HCT116 (cell line): Measurements from ENCODE around the gene DDHD1. TPM values are rescaled to one million over a fixed set of nuclear protein-coding genes. Genes with fewer than 3 reads are reported as not detected.
"Not testable (repeated sequence)": the region's sequence is repeated elsewhere in the genome, so short reads cannot be mapped to it uniquely, and the experiment has no call there.

ENCODE experiments used
- ATAC-seq: fragments of 200-7000 bp; cut with Tn5 transposase; 2 replicates; pipeline ENCODE4 v1.9.1; 2020; ENCODE audit warnings: mild to moderate bottlenecking, moderate library complexity
- BruUV-seq: library from RNA; stranded (reverse); fragments of 400-500 nt; replicated peaks from 2 replicates; lab custom pipeline; 2021; lab: Mats Ljungman, UMichigan
- CTCF ChIA-PET: fragments of 300-600 bp; sonication (Branson Sonifier 250); formaldehyde crosslinking; loops from one replicate; lab custom pipeline; 2021; ENCODE audit warnings: antibody characterized with exemption; lab: Charles Lee
- POLR2A ChIA-PET: fragments of 300-600, 350-600 bp; sonication (Branson Sonifier 250); formaldehyde crosslinking; loops from one replicate; lab custom pipeline; 2021; ENCODE audit warnings: antibody characterized with exemption; lab: Charles Lee
- RAD21 ChIA-PET, 2 experiments: fragments of 300-600 bp; sonication (Branson Sonifier 250); formaldehyde crosslinking; loops; one replicate each; lab custom pipeline; 2023; ENCODE audit warnings: low total read pairs in 2 of 2; ENCODE audit not compliant: uncharacterized antibody in 2 of 2, unreplicated experiment in 2 of 2, low non-redundant PET in 1 of 2; lab: Charles Lee
- DNase-seq: peaks from one replicate; pipeline ENCODE4 v3.0.0-alpha.2; 2010; ENCODE audit warnings: low read depth, low spot score
- H2AFZ ChIP-seq: fragments of 200-600 bp; shearing (Covaris generic), sonication (generic); 2 replicates; pipeline ENCODE4 v1.6.1; 2017; ENCODE audit warnings: low read depth, mixed run types, mixed read lengths, antibody characterized with exemption, low read length; ENCODE audit not compliant: poor library complexity, severe bottlenecking
- H3K27ac ChIP-seq: 2 replicates; pipeline ENCODE4 v1.5.1; 2012; ENCODE audit warnings: low read depth, low read length
- H3K27me3 ChIP-seq: fragments of 200-600 bp; sonication (generic); 2 replicates; pipeline ENCODE4 v1.6.1; 2016; ENCODE audit warnings: mixed run types, low read length, mixed read lengths; ENCODE audit not compliant: insufficient read depth
- H3K36me3 ChIP-seq, 2 experiments: fragments of 200-500 bp in 1 of 2; fragments of 200-600 bp in 1 of 2; sonication (Bioruptor generic) in 1 of 2; sonication (generic) in 1 of 2; 2 replicates each; pipeline versions ENCODE4 v1.5.1 to v1.6.1; 2014 to 2016; ENCODE audit warnings: low read length in 2 of 2, inconsistent platforms in 1 of 2, mixed read lengths in 1 of 2, mixed run types in 1 of 2; ENCODE audit not compliant: insufficient read depth in 2 of 2, control insufficient read depth in 1 of 2
- H3K4me1 ChIP-seq, 2 experiments: fragments of 200-600 bp in 1 of 2; sonication (generic) in 1 of 2; 2 replicates each; pipeline versions ENCODE4 v1.5.1 to v1.6.1; 2012 to 2017; ENCODE audit warnings: low read length in 2 of 2, inconsistent platforms in 1 of 2, mild to moderate bottlenecking in 1 of 2, mixed read lengths in 1 of 2, mixed run types in 1 of 2, moderate library complexity in 1 of 2; ENCODE audit not compliant: insufficient read depth in 2 of 2, control insufficient read depth in 1 of 2
- H3K4me2 ChIP-seq: fragments of 200-600 bp; sonication (generic); 2 replicates; pipeline ENCODE4 v1.6.1; 2017; ENCODE audit warnings: mixed run types, low read length, mixed read lengths
- H3K4me3 ChIP-seq, 2 experiments: fragments of 200-600 bp in 1 of 2; sonication (generic) in 1 of 2; replicated peaks in 1 of 2; 2 replicates each; pipeline ENCODE4 v1.5.1; 2011 to 2016; ENCODE audit warnings: low read length in 2 of 2, control low read depth in 1 of 2, low read depth in 1 of 2, mild to moderate bottlenecking in 1 of 2, mixed read lengths in 1 of 2, mixed run types in 1 of 2
- H3K79me2 ChIP-seq: fragments of 200-600 bp; sonication (generic); 2 replicates; pipeline ENCODE4 v1.6.1; 2017; ENCODE audit warnings: mild to moderate bottlenecking, mixed run types, low read length, moderate library complexity, mixed read lengths; ENCODE audit not compliant: insufficient read depth
- H3K9ac ChIP-seq: fragments of 200-600 bp; sonication (generic); 2 replicates; pipeline ENCODE4 v1.6.1; 2016; ENCODE audit warnings: low read length, mixed read lengths
- H3K9me2 ChIP-seq: fragments of 200-600 bp; sonication (generic), shearing (Covaris generic); 2 replicates; pipeline ENCODE4 v1.6.1; 2017; ENCODE audit warnings: mixed run types, mild to moderate bottlenecking, moderate library complexity; ENCODE audit not compliant: insufficient read depth
- H3K9me3 ChIP-seq, 2 experiments: fragments of 200-500 bp in 1 of 2; fragments of 200-600 bp in 1 of 2; sonication (Bioruptor generic) in 1 of 2; sonication (generic) in 1 of 2; 2 replicates each; pipeline ENCODE4 v1.6.1; 2014 to 2017; ENCODE audit warnings: low read length in 2 of 2, mixed read lengths in 2 of 2, inconsistent platforms in 1 of 2, low read depth in 1 of 2, mild to moderate bottlenecking in 1 of 2, mixed run types in 1 of 2, moderate library complexity in 1 of 2; ENCODE audit not compliant: control insufficient read depth in 1 of 2, insufficient read depth in 1 of 2
- H4K20me1 ChIP-seq: fragments of 200-600 bp; sonication (generic), shearing (Covaris generic); 2 replicates; pipeline ENCODE4 v1.6.1; 2017; ENCODE audit warnings: mixed run types, mild to moderate bottlenecking, moderate library complexity; ENCODE audit not compliant: insufficient read depth
- EGR1 ChIP-seq: IDR thresholded peaks from 2 replicates; pipeline ENCODE4 v1.6.1; 2012; ENCODE audit warnings: low read depth
- EZH2 ChIP-seq: fragments of 200-600 bp; sonication (generic); IDR thresholded peaks from 2 replicates; pipeline ENCODE4 v1.6.1; 2017; ENCODE audit warnings: antibody characterized with exemption, mixed run types
- FOSL1 ChIP-seq: IDR thresholded peaks from 2 replicates; pipeline ENCODE4 v1.6.1; 2012; ENCODE audit warnings: low read depth
- JUND ChIP-seq: IDR thresholded peaks from 2 replicates; pipeline ENCODE4 v1.6.1; 2012
- SIN3A ChIP-seq: IDR thresholded peaks from 2 replicates; pipeline ENCODE4 v1.6.1; 2012; ENCODE audit warnings: low read depth
- TCF7L2 ChIP-seq: IDR thresholded peaks from 2 replicates; pipeline ENCODE4 v1.7.0; 2011; ENCODE audit warnings: borderline replicate concordance, inconsistent platforms; ENCODE audit not compliant: insufficient read depth, insufficient read length; ENCODE audit errors: extremely low read depth
- intact Hi-C: fragments of 100-400 bp; cut with micrococcal nuclease; formaldehyde crosslinking; loops from 2 replicates; pipeline ENCODE4 v1.10.0; 2022
- total RNA-seq: library from RNA; stranded (reverse); gene quantifications from one replicate; pipeline ENCODE4 v1.2.1, GENCODE V29; 2021; ENCODE audit not compliant: unreplicated experiment
- TF ChIP-seq, protein P1 (sequence below): IDR thresholded peaks from 2 replicates; pipeline ENCODE4 v1.6.1; 2012
- TF ChIP-seq, protein P2 (sequence below): IDR thresholded peaks from 2 replicates; pipeline ENCODE4 v1.6.1; 2011; ENCODE audit warnings: mild to moderate bottlenecking, low read length, moderate library complexity; ENCODE audit not compliant: insufficient replicate concordance; ENCODE audit errors: extremely low read depth
- TF ChIP-seq, protein P3 (sequence below): IDR thresholded peaks from 2 replicates; pipeline ENCODE4 v1.6.1; 2012

The DDHD1 gene
- total RNA-seq, 1 experiment from 2014 or later = 26.9 TPM

DNA sequence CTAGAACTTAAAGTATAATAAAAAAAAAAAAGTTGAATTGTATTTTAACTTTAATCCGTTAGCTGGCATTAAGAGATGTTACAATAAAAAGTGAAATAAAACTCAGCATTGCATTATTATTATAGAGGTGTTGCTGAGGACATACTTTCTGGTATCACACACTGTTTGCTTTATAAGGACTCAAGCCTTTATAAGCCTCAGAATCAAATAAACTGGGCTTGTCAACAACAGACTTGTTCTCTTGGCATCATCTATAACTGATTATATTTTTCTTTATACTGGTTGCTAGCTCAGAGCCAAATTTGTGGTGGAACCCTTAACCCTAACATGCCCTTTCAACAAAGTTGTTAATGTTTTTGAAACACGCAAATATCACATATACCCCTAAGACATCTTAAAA, 62.3 kb downstream of the DDHD1 start:
- Histone ChIP-seq H3K9ac (no peak overlapping the region), H3K9me2 (no peaks in the 10 kb centered on the region), H3K4me3 (no peak overlapping the region), H3K27me3 (no peaks in the 10 kb centered on the region), H4K20me1 (no peaks in the 10 kb centered on the region), H3K9me3 (no peaks in the 10 kb centered on the region), H3K27ac (no peak overlapping the region), H2AFZ (no peak overlapping the region), H3K79me2 (no peaks in the 10 kb centered on the region), H3K4me1 (no peaks in the 10 kb centered on the region), H3K36me3 (peaks cover 0 to 3% of the 10 kb centered on the region in 2 experiments; a peak in 2 of 4 replicates), H3K4me2 (no peak overlapping the region)
- POLR2A ChIA-PET = no interaction called here
- RAD21 ChIA-PET = no interaction called here
- no peak for TF ChIP-seq FOSL1
- DNase-seq (no peak), ATAC-seq (no peak)
- intact Hi-C loops = no loop called here
- BruUV-seq = no TSS peak
- CTCF ChIA-PET = no interaction called here

DNA sequence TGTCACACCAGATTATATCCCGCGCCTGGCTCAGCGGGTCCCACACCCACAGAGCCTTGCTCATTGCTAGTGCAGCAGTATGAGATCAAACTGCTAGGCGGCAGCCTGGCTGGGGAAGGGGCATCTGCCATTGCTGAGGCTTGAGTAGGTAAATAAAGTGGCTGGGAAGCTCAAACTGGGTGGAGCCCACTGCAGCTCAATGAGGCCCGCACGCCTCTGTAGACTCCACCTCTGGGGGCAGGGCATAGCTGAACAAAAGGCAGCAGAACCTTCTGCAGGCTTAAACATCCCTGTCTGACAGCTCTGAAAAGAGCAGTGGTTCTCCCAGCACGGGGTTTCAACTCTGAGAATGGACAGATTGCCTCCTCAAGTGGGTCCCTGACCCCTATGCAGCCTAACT, 68.2 kb downstream of the DDHD1 start:
- H3K4me2 ChIP-seq, H3K9ac ChIP-seq, DNase-seq, ATAC-seq, POLR2A ChIA-PET, intact Hi-C loops, BruUV-seq, H3K27ac ChIP-seq, H2AFZ ChIP-seq, H3K4me3 ChIP-seq, CTCF ChIA-PET, H3K4me1 ChIP-seq, H3K27me3 ChIP-seq, H3K79me2 ChIP-seq, H3K9me2 ChIP-seq, H4K20me1 ChIP-seq, H3K36me3 ChIP-seq, RAD21 ChIA-PET, H3K9me3 ChIP-seq: not testable (repeated sequence)

DNA sequence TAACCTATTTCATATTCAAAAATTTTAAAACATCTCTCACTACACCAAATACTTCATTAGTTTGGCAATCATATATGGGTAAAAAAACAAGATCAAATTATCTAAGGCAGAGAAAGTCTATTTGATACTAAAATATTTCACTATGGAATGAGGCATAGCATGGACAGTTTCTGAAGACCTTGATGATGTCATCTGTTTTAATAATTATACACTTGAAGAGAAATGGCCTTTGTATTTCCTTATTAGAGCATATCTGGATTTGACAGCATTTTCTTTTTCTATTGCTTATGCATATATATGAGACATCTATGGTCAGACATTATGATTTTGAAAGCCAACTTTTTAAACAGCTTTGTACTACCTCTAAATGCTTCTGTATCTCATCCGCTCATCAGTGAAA, 88.6 kb downstream of the DDHD1 start:
- Histone ChIP-seq H3K4me2 (no peak overlapping the region), H3K4me1 (no peaks in the 10 kb centered on the region), H3K9me2 (no peaks in the 10 kb centered on the region), H3K27me3 (no peaks in the 10 kb centered on the region), H2AFZ (no peak overlapping the region), H3K9me3 (no peaks in the 10 kb centered on the region), H3K79me2 (no peaks in the 10 kb centered on the region), H4K20me1 (no peaks in the 10 kb centered on the region), H3K9ac (no peak overlapping the region), H3K27ac (no peak overlapping the region), H3K36me3 (peaks cover 3 to 4% of the 10 kb centered on the region in 2 experiments; a peak in 1 of 4 replicates), H3K4me3 (no peak overlapping the region)
- BruUV-seq = no TSS peak
- ChIA-PET POLR2A (no interaction called here), CTCF (no interaction called here), RAD21 (no interaction called here)
- intact Hi-C loops = no loop called here
- DNase-seq (no peak), ATAC-seq (no peak)
- TF ChIP-seq, protein P1, sequence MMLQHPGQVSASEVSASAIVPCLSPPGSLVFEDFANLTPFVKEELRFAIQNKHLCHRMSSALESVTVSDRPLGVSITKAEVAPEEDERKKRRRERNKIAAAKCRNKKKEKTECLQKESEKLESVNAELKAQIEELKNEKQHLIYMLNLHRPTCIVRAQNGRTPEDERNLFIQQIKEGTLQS = no peak
- TF ChIP-seq SIN3A (no peak), TCF7L2 (no peak), EZH2 (no peak), EGR1 (no peak), JUND (no peak)
- TF ChIP-seq, protein P2, sequence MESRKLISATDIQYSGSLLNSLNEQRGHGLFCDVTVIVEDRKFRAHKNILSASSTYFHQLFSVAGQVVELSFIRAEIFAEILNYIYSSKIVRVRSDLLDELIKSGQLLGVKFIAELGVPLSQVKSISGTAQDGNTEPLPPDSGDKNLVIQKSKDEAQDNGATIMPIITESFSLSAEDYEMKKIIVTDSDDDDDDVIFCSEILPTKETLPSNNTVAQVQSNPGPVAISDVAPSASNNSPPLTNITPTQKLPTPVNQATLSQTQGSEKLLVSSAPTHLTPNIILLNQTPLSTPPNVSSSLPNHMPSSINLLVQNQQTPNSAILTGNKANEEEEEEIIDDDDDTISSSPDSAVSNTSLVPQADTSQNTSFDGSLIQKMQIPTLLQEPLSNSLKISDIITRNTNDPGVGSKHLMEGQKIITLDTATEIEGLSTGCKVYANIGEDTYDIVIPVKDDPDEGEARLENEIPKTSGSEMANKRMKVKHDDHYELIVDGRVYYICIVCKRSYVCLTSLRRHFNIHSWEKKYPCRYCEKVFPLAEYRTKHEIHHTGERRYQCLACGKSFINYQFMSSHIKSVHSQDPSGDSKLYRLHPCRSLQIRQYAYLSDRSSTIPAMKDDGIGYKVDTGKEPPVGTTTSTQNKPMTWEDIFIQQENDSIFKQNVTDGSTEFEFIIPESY = no peak
- TF ChIP-seq, protein P3, sequence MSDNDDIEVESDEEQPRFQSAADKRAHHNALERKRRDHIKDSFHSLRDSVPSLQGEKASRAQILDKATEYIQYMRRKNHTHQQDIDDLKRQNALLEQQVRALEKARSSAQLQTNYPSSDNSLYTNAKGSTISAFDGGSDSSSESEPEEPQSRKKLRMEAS = no peak
